HG03064 (cell line): ENCODE data around the gene KLC4.
A peak's percentile ranks its signal among the peaks of the same experiment; 100 is the strongest.
"Not testable (repeated sequence)": the region's sequence is repeated elsewhere in the genome, so short reads cannot be mapped to it uniquely, and the experiment has no call there.

Source experiments
- ATAC-seq: cut with Tn5 transposase; IDR thresholded peaks from one replicate; pipeline ENCODE4 v1.9.1; 2021; ENCODE audit warnings: low read depth; ENCODE audit not compliant: unreplicated experiment

Gene KLC4

DNA sequence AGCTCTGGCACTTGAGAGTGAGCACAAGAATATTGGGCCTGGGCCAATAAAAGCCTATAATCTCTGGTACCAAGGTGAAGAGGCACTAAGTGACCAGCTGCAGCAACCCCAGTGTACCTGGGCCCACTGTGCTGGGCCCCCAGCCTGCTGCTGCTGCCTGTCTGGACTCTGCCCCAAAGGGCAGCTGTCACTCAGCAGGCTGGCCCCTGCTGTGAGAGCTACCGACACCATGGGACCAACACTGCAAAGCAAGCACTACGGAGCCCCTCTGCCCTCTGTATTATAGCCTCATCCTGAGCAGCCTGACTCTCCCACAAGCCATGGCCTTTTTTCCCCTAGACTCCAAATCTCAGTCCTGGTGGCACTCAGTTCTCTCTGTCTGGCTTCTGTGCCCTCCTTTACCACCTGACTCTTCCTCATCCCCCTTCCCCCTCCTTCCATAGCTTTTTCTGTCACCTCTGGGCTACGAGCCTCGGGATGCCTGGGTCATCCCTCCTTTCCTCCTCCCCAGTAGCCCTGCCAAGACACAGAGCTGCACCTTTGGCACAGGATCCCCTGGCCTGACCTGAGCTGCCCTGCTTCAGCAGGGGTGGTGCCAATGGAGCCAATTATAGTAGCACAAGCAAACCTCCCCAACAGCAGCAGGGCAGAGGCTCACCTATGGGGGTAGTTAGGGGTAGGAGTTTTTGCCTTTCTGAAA lies 23.8 kb upstream of the KLC4 start:
- no peak for ATAC-seq

DNA sequence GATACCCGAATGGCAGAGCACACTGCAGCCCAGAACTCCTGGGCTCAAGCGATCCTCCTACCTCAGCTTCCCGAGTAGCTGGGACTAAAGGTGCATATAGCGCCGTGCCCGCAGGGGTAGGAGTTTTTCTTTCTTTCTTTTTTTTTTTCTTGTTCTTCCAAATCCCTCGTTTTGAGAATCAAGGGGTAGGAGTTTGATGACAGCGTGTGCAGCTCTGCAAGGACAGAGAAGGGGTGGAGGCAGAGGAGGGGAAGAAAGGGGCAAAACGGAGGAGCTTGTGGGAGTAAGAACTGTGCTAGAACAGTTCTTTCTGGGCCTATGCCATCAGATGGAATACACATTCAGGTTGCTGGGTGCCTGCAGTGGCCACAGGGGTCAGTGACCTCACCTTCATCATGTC lies 22.7 kb upstream of the KLC4 start:
- no peak for ATAC-seq

DNA sequence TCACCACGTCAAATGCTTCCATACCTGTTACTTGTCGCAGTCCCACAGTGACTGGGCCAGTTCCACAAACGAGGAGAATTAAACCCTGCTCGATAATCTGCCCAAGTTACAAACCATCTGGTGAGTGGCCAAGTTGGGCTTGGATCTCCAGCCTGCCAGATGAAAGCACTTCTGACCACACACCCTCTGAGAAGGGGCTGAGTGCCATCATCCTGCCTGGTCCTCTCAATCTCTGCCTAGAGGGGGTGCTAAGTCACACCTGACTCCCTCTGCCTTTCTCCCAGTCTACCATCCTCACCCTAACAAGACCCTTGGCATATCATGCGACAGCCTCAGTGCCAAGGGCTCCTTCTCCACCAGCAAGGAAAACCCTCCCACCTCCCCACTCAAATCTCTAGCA lies 22.2 kb upstream of the KLC4 start:
- no peak for ATAC-seq

DNA sequence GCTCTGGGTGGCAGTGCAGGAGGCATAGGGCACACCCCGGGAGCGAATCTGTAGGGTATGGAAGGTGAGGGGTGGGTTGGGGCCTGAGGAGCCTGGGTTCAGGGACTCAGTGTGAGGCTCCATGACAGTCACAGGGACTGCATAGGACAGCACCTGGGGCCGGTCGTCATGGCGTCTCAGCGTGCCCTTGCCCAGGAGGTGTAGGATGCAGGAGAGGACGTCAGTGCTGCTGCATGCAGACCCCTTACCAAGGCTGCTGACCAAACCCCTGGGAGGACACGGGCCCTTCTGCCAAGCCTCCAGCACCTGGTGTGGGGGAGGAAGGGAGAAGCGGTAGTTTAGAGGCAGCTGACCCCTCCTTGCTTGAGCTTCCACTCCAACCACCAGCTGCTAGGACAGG lies 21.7 kb upstream of the KLC4 start:
- ATAC-seq, result no peak

DNA sequence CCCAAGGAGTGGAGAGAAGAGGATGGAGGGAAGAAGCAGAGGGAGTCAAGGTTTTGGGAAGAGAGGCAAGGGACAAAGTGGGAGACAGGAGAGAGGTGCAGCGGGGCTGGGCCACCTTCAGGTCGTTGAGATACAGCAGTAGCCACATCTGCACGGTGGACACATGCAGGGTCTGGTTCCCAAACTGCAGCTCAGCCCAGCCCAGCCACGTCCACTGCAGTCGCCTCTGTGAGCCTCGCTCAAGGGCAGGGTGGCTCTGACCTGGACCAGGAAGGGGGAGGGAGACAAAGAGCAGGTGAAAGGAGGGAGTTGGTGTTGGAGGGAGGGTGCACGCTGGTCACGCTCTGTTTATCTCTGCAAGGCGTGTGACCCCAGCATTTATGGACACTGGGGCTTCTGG lies 20.7 kb upstream of the KLC4 start:
- no peak for ATAC-seq

DNA sequence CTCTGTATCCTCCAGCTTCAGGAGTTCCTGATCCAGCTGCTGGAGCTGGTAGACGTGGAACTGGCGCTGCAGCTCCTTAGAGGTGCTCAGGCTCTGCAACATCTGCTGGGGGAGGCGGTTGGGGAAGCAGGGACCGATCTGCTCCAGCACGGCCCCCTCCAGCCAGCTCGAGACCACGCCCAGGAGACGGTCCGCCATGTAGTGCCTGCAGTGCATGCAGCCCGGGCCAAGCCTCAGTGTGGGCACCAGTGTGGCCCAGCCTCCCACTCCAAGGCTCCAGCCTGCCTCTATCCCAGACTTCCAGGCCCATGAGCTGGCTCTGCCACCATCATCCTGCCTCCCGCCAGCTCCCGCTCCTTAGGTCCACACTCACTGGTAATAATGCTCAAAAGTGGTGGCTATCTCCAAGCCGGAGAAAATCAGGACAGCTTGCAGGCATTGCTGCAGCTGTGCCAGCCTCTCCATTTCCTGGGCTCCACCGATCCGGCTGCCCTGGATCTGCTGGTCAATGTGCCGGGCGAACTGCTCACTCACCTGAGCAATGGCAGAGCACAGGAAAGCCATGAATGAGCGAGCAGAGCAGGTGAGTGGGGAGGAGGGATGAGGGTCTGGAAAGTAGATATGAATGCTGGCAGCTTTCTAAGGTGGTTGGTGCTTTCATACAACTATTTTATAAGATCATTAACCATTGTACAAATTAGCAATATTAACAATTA lies 18.7 kb upstream of the KLC4 start:
- ATAC-seq, result no peak

DNA sequence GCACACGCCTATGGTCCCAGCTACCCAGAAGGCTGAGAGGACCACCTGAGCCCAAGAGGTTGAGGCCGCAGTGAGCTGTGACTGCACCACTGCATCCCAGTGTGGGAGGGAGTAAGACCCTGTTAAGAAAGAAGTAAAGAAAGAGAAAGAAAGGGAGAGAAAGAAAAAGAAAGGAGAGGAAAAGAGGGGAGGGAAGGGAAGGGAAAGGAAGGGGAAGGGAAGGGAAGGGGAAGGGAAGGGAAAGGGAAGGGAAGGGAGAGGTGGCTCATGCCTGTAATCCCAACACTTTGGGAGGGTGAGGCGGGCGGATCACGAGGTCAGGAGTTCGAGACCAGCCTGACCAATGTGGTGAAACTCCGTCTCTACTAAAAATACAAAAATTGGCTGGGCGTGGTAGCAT lies 18.0 kb upstream of the KLC4 start:
- ATAC-seq, result not testable (repeated sequence)

DNA sequence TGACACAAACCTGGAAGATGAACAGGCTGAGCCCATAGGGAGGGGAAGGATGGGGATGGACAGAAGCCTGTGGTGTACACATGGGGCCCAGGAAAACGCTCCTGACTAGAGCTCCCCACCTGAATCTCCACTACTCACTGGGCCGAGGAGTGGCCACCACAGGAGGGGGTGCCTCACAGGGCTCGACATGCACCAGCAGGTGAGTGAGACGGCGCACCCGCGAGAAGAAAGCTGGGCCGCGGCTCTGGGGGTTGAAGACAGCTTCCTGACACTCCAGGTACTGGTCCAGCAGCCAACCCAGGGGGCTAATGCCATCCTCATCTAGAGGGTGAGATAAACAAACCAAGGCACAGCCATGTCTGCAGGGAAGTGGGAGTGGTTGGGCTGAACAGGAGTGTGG lies 16.1 kb upstream of the KLC4 start:
- ATAC-seq, result no peak

DNA sequence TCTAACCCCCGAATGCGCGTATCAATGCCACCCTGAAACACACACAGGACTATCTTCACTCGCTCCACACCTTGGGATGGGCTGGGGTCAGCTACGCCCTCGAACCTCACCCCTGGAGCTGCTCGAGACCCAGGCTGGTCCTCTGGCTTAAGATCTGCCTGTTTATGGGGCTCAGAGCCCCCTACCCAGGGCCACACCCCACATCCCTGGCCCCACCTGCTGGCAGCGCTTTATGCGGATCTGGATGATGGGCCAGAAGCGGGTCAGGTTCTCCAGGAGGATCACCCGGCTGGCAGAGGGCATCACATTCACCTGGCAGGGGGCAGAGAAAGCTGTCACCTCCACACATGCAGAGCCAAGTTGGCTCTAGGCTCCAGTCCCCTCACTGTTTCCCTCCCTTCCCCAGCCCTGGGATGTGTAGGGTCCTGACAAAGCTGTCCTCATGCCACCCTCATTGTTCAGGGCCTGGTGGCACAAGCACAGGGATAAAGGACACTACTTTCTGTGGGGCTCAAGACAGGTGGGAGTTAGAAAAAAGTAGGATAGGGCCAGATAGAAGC lies 14.0 kb upstream of the KLC4 start:
- ATAC-seq, result no peak

DNA sequence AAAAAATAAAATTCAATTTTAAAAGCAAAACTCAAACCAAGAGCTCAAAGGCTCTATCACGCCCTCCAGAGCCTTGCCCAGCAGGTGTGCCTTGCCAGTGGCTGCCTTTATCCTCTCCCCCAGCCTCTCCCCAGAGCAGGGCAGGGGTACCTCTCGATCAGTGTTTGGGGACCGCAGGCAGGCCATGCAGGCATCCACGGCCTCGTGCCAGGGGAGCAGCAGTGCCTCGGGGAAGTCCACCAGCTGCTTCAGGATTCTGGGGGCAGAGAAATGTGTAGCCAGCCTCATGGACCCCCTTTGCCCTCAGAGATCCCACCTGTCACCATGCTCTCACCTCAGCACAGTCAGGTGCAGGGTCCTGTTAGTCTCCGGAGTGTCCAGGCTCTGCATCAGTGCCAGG lies 11.4 kb upstream of the KLC4 start:
- no peak for ATAC-seq

DNA sequence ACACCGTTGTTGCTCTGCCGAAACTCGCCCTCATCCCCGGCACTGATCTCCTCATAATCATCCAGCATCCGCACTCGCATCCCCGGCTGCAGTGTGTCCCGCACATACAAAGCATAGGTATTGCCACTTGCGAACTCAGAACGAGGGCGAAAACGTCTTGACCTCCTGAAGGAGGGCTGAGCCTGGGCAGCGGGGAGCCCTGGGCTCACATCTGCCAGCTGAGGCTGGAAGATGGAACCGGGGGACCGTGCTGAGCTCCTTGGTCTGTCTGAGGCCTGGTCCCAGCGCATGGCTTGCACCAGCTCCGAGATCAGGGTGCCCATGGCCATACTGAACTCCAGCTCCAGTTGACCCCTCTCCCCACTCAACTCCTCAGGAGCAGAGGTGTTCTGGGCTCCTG lies 8.4 kb upstream of the KLC4 start:
- no peak for ATAC-seq

DNA sequence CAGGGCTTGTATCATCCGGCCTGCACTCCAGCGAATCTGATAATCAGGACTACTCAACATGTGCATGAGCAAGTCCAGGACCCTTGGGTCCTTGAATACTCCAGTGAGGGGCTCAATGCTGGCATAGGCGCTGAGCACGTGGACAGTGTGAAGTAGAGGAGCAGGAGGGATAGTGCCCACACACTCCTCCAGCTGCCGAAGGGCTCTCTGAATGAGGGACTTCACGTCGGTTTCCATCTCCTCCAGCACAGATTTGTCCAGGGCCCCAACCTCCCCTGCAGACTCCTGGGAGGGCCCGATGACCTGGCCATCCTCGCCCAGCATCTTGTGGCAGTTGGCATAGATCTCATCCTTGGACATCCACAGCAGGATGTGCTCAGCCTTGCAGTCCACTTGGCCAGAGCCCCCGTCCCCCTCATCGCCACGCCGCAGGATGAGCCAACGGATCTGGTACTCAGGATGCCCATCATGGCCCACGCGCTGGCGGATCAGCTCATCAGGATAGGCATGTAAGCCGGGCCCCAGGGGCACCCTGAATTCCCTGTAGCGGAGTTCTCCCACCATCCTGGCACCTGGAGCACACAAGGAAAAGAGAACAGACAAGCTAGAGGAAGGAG lies 7.1 kb upstream of the KLC4 start:
- no peak for ATAC-seq

DNA sequence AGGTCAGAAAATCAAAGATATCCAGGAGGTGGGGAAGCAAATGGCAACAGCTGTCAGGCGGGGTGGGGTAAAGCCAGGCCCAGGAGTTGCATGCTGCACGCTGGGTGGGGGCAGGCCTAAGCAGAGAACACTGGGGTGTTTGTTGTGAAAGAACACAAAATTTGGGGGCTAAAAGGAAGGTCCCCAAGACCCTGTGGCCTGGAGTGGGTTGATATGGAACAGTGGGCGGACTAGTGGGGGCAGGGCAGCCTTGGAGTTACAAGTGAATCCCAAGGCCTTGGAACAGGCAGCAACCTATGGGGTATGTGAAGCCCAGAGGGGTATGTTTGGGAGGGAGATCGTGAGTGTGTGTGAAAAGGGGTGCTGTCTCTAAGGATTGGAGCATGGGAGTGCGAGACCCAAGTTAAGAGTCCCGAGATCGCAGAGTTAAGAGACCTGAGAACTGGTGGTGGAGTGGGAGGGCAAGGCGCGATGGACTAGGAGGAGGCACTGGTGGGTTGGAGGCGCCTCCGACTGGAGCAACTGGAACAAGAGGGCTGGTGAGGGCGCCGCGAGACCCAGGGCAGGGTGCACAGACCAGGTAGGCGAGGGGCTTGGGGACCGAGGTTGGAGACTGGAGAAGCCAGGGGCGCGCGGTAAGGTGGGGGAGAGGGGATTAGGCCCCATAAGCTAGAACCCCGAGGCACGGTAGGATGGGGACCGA lies 6.4 kb upstream of the KLC4 start:
- ATAC-seq, result peak; percentile 17

DNA sequence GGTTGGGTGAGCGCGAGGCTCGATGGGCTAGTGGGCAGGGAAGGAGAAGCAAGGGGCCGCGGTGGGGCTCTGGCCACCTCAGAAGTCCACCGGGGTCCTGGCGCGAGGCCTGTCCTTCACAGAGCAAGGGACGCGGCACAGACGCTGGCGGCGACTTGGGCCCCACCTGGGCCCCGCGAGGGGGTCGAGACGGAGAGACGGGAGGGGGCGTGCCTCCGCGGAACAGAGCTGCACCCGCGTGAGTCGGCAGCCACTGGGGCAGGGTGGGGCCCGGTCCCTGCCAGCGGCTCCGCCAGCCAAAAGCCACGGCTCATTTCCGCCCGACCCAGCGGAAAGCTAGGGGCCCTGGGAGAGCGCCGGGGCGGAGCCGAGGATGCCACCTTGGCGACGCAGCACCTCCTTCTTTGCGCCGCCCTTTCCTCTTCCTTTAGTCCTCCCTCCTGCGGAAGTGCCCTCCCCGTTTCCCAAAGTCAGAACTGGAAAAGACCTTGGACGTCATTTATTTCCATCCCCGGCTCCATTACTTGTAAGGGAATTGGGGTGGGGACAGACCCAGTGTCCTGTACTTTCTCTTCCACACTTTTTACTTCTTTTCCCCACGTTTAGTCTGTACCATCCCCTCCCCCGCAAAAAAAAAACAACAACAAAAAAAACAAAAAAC lies 5.8 kb upstream of the KLC4 start, which contains the start of gene CUL7:
CUL7 (minus strand) TSS at position 307 of the 661 bp plus-strand sequence. CDS start 1,063 bp downstream, outside the sequence.
- peak; percentile 61 for ATAC-seq

DNA sequence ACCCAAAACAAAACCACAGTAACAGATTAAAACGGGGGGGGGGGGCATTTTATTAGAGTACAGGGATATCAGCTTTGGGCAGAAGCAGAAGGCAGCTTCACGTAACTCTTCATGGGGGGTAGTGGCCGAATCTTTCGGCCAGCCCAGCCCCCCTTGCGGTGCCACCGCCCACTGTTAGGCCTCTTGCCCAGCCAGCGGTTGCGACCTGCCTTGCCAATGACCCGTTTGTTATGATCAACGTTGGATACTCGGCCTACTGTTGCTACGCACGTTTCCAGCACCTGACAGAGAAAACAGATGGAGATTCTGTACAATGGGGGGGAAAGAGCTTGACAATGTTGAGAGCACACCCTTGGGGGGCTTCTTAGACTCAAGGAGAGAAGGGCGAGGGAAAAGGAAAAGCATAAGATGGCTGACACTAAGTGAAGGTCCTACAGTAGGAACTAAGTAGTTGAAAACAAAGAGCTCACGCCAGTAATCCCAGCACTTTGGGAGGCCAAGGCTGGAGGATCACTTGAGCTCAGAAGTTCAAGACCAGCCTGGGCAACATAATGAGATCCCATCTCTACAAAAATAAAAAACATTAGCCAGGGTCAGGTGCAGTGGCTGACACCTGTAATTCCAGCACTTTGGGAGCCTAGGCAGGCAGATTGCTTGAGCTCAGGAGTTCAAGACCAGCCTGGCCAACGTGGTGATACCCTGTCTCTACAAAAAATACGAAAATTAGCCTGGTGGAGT lies 5.1 kb upstream of the KLC4 start:
- no peak for ATAC-seq

DNA sequence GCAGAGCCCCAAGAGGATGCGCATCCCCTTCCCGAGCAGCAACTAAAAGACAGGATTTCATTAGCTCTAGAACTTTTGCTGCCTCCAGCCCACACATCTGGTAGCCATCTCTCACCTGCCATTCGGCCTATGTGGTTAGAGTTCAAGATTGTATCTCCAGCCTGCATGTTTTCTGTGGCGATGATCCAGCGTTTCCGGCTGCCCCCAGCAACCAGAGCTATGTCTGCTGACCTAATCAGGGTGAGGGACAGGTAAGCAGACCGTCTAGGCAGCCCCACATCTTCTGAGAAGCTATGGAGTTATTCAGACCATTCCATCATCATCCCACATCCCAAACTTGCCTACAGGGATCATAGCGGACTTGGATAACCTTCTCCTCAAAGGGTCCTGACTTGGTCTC lies 3.5 kb upstream of the KLC4 start:
- ATAC-seq, result no peak

DNA sequence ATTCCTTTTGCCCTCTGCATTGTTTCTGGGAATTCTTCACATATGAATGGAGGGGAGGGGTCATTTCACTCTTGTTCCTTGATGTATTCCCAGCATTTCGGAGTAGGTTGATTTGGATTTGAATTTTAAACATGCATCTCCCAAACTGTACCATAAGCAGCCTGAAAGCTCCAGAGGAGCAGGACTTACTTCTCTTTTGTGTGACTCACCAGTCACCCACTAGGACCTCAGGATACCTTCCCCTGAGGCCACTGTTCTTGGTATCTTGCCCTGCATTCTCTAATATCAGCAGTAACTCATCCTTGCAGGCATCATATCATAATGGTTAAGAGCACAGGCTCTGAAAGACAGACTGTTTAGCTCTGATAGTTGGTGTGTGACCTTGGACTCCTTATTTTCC lies 900 bp upstream of the KLC4 start:
- ATAC-seq, result no peak

DNA sequence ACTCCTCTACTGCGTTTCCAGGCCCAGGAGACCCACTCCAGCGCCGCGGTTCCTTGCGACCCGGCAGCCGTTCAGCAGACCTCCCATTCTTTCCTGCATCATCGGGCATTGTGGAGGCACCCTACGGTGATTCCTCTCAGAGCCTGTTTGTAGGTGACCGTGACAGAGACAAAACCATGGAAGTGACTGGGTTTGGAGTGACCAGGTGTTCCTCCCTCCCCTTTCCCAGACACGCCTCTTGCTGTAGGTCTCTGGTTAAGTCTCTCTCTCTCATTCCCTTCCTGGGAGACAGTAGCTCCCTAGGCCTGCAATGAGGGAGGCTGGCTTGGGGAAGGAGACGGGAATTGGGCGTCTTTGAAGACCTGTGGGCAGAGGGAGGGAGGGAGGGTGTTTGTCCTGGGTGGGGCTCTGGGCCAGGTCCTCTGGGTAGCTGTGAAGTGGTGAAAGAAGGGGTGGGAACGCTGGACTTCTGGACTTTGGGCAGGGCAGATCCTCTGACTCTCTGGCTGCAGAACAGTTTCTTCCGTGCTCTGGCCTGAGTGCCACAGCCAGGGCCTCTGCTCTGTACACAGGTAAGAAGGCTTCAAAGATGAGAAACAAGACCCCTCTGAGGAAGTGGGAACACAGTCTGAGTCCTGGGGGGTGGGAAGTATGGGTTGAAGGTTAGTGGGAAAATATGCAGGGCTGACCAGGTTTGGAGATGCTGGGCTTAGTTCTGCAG lies 763 bp downstream of the KLC4 start:
- ATAC-seq, result no peak
